GM12872 (cell line): ENCODE data around the gene SURF4.
A peak's percentile ranks its signal among the peaks of the same experiment; 100 is the strongest.

Source experiments
- TF ChIP-seq, protein P1 (sequence below): IDR thresholded peaks from 3 replicates; pipeline ENCODE4 v1.5.1; 2011; ENCODE audit warnings: low read depth, mild to moderate bottlenecking, low read length, moderate library complexity; ENCODE audit not compliant: insufficient read depth

Gene SURF4

DNA sequence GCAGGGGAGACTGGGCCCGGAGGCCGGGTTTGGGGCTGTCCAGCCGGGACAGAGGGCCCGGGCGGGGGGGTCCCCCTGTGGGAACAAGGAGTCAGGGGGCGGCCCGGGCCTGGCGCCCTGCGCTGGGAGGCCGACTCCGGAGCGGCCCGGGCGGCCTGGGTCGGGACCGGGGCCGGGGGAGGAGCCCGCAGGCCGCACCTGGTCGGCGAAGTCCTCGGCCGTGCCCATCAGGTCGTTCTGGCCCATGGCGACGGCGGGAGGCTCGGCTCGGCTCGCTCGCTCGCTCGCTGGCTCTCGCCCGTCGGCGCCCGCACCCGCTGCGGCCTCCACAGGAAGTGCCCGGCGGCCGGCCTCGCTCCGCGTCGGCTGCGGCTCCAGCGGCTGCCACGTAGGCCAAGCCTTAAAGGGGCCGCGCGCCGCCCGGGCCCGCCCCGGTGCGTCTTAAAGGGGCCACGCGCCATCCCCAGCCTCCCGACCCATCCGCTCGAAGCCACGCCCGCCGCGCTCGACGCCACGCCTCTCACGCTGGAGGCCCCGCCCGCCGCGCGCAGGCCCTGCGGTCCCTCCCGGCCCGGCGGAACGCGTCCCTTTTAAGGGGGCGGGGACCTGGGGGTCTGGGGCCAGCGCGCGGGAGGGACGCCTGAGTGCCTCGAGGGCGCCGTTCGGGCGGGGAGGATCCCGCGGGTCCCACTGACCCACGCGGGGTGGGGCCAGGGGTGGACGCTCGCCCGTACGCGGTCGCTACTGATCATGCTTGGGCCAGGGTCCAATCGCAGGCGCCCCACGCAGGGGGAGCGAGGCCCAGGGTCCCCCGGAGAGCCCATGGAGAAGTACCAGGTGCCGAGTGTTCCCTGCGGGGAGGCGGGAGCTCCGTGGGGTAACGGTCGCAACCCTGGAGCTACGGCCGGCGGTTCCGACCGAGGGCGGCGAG, at the start of gene SURF4, which contains the start of gene STKLD1:
Gene SURF4, minus strand, starts transcription at position 337 of the 931 bp plus-strand sequence. Its CDS starts 91 bp downstream, at position 246.
Gene STKLD1, plus strand, starts transcription at position 643 of the 931 bp plus-strand sequence. Its CDS starts 108 bp downstream, at position 751.
- TF ChIP-seq, protein P1, sequence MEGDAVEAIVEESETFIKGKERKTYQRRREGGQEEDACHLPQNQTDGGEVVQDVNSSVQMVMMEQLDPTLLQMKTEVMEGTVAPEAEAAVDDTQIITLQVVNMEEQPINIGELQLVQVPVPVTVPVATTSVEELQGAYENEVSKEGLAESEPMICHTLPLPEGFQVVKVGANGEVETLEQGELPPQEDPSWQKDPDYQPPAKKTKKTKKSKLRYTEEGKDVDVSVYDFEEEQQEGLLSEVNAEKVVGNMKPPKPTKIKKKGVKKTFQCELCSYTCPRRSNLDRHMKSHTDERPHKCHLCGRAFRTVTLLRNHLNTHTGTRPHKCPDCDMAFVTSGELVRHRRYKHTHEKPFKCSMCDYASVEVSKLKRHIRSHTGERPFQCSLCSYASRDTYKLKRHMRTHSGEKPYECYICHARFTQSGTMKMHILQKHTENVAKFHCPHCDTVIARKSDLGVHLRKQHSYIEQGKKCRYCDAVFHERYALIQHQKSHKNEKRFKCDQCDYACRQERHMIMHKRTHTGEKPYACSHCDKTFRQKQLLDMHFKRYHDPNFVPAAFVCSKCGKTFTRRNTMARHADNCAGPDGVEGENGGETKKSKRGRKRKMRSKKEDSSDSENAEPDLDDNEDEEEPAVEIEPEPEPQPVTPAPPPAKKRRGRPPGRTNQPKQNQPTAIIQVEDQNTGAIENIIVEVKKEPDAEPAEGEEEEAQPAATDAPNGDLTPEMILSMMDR, result no peak

DNA sequence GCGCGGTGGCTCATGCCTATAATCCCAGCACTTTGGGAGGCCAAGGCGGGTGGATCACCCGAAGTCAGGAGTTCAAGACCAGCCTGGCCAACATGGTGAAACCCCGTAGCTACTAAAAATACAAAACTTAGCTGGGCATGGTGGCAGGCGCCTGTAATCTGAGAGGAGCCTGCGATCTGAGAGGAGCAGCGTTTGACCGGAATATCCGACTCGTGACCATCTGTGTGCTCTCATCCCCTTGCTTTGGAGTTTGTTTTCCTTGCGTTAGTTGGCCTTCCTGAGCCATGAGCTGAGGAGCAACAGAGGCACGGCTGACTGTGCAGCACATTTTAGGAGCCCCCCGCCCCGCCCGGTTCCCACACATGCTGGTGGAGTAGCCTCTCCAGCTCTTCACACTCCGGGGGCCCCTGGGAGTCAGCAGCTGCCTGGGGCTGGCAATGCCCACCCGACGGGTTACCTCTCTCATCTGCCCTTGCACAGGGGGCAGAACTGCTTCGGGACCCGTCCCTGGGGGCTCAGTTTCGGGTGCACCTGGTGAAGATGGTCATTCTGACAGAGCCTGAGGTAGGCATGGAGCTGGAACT, 49.3 kb upstream of the SURF4 start:
- TF ChIP-seq, protein P1, result no peak

DNA sequence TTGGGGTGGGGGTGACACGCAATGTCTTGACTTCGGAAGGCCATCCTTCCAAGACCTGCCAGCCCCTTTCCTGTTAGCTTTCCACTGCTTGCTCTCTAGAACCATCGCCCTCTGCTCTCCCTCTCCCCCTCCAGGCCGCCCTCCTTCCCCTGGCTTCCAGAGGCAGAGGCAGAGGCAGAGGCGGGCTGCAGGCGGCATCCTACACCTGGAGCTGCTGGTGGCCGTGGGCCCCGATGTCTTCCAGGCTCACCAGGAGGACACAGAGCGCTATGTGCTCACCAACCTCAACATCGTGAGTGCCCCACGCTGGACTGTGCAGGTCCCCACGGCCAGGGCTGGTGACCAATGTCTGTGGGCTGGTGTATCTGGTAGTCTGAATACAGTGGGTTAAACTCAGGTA, 48.3 kb upstream of the SURF4 start:
- TF ChIP-seq, protein P1, result no peak

DNA sequence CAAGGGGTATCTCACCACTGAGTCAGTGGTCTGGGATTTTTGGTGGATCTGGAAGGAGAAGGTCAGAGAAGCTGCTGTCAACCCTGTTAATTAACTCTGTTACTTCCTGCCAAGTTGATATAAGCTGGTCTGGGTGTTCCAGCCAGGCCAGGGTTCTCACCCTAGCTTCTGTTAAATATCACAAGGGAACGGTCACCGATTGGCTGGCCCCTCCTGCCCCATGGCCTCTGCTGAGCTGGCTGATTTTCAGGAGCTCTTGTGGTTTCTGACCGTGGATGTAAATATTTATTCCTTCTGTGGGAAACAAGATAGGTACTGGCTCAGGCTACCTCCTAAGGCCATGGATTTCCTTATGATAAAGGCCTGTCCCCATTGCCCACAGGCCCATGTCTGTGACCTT, 47.4 kb upstream of the SURF4 start:
- TF ChIP-seq, protein P1, result no peak

DNA sequence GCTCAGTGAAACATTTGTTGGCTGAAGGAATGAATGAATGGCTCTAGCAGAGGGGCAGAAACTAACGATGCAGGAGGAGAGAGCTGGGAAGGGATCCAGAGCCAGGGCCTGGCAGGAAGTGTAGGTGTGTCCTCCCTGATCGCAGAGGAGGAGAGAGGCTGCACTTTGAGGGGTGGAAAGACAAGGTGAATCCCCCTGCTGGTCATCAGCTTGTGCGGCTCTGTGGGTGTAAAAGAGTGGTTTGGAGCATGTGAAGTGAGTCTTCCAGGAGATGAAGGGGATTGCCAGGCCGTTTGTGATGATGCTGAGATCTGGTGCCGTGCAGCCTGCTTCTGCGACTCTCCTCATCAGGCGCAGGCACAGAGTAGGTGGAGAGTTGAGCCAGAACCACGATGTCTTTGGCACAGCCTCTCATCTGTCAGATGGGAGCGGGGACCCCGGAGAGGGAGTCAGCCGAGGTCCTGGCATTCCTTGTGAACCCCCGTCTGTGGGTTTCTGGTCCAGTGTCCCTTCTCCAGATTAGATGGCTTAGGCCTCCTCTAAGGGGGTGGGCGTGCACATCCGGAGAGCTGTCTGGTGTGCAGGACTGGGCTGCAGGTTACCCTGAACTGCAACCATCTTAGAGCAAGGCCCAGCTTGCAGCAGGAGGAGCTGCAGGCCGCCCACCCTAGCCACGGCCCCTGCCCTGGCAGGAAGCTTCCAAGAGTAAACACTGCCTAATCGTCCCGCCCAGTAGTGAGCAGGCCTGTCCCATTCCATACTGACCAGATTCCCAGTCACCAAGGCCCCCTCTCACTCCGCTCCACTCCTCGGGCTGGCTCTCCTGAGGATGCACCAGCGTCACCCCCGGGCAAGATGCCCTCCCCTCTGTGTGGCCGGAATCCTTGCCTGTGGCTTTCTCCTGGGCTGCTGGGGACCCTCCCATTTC, 46.0 kb upstream of the SURF4 start, which contains the start of gene ADAMTS13:
Gene ADAMTS13, plus strand, starts transcription at position 753 of the 928 bp plus-strand sequence. Its CDS starts 77 bp downstream, at position 830.
- TF ChIP-seq, protein P1, result peak; percentile 47

DNA sequence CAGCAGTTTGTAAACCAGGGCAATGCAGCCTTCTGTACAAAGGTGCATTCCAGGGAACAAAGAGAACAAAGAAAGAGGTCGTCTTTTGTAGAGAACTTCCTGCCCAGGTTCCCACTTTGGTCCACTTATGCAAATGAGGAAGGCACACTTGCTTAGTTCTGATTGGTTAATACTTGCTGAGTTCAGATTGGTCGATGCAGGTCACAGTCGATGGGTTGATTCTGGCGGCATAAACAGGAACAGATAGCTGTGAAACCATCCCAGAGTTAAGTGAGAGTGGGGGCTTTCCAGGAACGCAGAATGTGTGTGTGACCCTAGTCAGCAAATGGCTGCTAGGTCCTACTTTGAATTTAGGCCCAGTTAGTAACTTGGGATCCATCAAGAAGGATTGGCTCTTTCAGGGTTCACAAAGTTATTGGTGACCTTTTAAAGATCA, 44.5 kb upstream of the SURF4 start:
- TF ChIP-seq, protein P1, result no peak

DNA sequence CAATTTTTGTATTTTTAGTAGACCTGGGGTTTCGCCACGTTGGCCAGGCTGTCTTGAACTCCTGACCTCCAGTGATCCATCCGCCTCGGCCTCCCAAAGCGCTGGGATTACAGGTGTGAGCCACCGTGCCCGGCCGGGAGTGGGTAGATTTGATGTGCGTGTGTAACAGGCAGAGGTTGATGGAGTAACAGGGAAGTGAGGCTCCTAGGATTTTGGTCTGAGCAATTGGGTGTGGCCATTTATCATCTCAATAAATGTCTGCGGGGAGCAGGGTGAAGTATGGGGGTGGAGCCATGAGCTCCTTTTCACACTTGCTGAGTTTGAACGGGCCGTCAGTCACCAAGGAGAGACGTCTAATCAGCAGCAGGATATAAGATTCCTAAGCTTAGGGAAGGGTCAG, 43.1 kb upstream of the SURF4 start:
- TF ChIP-seq, protein P1, result no peak
